Activated CD4-positive, alpha-beta T cell treated with anti-CD3 and anti-CD28 coated beads for 24 hours (primary cell): ENCODE data around the gene PAX5.
A peak's percentile ranks its signal among the peaks of the same experiment; 100 is the strongest.
"Not testable (repeated sequence)": the region's sequence is repeated elsewhere in the genome, so short reads cannot be mapped to it uniquely, and the experiment has no call there.

ENCODE experiments used
- DNase-seq, 2 donors: peaks; one replicate each; pipeline ENCODE4 v3.0.0-alpha.2; 2020; ENCODE audit warnings: low read depth in 2 of 2

PAX5 gene

GRCh38 chr9:36880075-36880474 is 154.0 kb downstream of the PAX5 start:
- no peak for DNase-seq

- no peak for DNase-seq
Measured at GRCh38 chr9:36878986-36879982, 154.8 kb downstream of the PAX5 start.

DNA sequence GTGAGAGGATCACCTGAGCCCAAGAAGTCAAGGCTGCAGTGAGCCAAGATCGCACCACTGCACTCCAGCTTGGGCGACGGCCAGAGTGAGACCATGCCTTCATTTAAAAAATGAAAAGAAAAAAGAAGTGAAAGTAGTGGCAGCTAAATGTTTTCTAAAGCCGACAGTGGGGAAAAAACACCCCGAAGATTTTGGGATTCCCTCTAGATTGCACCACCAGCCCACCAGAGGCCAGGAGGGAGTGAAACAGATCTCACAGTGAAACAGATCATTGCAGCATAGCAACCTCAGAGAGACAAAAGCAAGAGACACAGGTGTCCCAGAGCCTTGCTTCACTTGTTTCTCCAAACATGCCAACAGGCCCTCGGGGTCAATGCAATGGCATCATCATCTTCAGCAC is 156.8 kb downstream of the PAX5 start:
- no peak for DNase-seq

- no peak for DNase-seq
Measured at GRCh38 chr9:36876056-36876455, 158.0 kb downstream of the PAX5 start.

DNA sequence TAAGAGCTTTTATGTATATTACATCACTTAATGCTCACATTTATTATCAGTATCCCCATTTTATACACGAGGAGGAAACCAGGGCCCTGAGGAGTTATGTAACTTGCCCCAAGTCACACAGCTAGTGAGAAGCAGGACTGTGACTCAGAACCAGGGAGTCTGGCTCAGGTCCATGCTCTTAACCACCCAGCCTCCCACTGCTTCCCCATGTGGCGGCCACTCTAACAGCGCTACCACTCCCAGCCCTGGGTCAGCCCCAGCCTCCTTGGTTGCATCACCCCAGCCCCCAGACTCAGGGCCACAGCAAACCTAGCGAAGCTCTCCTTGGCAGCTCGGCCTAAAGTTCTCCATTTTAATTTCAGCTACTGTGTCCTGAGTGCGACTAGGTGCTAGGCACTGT is 159.1 kb downstream of the PAX5 start:
- no peak for DNase-seq

DNA sequence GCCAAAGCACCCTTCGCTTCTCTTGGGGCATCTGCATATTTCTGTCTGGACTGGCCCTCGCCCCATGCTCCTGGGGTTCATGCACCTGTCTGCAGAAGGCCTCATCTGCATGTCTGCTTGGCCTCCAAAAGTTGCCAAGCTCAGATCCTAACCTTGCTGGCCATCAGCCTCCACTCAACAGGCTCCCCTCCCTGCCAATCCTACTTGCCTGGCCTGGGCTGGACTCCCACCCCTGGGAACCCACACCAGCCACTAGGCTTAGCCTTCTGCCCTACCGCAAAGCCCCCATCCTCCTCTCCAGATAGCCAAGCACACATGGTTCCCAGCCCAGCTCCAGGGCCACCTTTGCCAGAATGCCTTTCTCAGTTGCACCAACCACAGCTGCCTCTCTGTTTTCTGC is 159.8 kb downstream of the PAX5 start:
- no peak for DNase-seq

- peak; percentile 74 to 76 for DNase-seq
Measured at GRCh38 chr9:36873247-36873875, 160.7 kb downstream of the PAX5 start.

- DNase-seq = no peak
Measured at GRCh38 chr9:36872641-36873040, 161.4 kb downstream of the PAX5 start.

DNA sequence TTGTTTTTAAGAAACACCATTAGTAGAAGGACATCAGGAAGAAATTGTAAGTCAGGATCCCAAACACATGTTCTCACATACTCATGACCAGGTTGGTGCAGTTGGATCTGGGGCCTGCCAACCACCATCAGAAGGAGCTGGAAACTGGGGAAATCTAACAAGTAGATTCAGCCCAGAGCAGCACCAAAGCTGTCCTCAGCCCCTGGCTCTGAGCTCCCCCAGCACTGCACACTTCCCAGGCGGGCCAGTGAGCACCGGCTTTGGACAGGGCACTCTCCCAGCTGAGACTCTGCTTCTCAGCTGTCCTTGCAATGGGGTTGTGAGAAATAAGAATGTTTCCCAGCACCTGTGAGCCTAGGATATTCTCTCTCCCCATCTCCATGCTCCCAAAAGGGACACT is 162.5 kb downstream of the PAX5 start:
- DNase-seq = no peak

DNA sequence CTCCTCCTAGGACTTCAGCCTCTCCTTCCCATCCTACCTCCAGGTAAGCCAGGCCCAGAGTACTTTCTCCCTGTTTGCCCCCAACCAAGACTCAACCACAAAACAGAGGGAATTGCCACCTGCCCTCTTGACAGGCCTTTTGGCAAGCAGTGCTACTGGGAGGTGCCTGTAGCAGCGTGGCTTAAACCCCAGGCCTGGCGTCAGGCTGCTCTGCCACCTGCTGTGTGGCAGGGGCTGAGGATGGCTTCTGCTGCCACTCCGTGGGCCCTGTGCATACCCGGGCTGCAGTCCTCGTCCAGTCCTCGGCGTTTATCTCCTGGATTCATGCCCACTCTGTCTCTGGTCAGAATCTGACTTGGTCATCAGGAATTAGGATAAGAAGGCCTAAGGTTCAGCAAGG is 163.1 kb downstream of the PAX5 start:
- no peak for DNase-seq

GRCh38 chr9:36869605-36870004 is 164.5 kb downstream of the PAX5 start:
- DNase-seq = not testable (repeated sequence)

- no peak for DNase-seq
Measured at GRCh38 chr9:36868586-36869282, 165.3 kb downstream of the PAX5 start.

- no peak for DNase-seq
Measured at GRCh38 chr9:36867672-36868471, 166.2 kb downstream of the PAX5 start.

GRCh38 chr9:36867241-36867640 is 166.8 kb downstream of the PAX5 start:
- no peak for DNase-seq

GRCh38 chr9:36866840-36867239 is 167.2 kb downstream of the PAX5 start:
- no peak for DNase-seq

DNA sequence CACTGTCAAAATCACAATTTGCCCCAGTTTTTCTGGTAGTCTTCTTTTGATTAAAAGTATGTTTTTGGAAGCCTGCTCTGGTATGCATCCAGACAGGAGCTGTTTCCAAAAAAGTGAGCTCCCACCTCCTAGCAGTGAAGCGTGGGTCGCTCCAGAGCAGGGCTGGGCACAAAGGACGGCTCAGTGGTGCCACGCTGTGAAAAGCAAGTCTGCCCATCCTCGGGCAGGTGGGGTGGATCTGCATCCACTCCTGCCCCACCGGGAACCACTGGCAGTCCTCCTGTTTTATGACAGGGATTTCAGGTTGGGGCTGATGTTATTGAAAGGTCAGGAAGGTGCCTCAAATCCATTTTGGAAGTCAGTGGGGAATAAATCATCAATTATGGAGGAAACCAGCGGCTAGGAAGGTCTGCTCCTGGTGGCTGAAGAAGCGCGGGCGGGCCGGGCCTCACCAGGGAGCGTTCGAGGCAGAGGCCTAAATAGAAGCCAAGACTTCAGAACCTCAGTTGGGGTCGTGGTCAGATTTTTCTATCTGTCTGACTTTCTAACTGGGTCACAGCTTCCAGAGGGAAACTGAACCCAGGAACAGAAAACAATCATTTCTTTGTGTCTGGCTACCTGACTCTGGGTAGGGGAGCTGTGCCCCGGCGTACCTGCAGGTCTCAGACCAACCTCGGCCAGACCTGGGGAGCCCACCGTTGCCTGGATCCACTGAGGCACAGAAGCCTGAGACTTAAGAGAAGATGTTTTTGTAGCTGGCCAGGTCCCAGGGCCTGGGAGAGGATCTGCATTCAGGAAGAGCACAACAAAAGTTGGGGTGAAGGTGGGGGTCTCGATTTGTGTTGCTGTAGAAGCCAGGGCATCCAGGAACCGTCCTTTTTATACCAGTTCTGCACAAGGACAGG is 168.1 kb downstream of the PAX5 start:
- no peak for DNase-seq

DNA sequence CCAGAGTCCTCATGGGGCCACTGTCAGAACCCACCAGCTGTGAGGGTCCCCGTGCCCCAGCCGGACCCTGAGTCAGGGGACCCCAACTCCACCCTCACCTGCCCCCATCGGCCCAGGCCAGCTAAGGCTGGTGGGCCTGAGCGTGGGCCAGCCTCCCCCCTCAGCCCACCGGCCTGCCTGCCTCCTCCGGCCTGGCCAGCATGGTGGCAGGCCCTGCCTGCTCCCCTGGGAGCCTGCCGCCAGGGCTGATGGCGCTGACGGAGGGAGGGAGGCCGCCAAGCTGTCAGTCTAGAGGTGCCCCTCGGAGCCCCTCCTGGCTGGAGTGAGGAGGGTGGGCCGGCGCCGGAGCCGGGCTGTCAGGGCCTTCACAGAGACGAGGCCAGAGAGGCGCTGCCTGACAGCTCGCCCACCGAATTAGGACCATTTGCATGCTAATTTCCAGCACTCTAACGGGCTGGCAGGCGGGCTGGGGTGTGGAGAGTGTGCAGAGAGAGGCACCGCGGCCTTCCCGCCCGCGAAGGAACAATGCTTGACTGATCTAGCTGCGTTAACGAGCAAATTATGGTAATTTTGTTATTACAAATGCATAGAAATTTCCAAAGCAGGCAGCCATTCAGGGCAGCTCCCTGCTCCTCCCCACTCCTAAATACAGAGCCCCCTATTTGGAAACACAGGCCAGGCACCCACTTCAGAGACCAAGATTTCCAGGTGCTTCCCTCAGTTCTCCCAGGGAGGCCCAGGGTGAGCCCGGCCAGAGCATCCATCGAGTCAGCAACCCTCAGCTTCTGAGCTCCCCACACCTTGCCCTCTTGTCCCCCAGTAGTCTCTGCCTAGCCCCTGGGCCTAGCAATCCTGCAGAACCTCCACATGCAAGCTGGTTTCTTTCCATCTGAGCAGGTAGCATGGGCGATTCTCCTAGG is 169.3 kb downstream of the PAX5 start:
- DNase-seq = no peak

DNA sequence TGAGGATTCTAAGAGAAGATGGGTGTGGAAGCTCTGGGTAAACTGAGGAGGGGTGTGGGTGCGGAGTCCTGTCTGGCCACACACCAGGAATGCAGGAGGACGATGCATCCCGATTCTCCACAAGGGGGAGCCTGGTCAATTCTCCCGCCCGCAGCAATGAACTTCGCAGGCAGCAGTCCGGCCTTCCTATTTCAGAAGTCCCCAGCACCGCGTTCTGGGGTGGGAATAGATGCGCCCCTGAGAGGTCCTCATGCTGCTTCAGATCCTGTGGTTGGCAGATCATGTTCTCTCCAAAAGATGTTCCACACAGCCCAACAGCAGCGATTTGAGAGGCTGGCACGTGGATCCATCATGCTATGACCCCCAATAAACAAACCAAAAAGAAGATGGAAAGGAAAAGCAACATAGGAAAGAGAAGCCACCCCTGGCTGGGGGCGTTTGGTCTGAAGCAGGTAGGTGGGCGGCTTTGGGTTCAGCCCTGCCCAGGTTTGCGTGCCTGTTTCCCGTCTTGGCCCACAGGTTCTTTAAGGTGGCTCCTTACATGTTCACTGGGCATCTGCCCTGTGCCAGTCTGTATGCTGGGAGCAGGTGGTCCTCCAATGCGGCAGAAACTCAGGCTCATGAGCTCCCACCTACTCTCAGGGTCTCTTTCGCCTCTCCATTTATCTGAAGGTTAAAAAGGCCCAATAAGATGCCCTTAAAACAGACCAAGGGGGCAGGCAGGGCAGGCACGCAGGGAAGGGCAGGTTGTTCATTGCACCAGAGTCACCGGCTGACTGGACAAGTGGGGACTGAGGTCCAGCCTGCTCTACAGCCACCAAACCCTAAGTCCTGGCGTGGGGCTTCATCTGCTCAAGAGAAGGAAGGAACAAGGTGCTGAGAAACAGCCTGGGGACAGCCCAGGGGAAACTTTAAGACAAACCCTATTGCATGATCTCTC is 171.6 kb downstream of the PAX5 start:
- no peak for DNase-seq
